COR-L47 (cell line): ENCODE data around the gene OR5P2.
"Not testable (repeated sequence)": the region's sequence is repeated elsewhere in the genome, so short reads cannot be mapped to it uniquely, and the experiment has no call there.

Experiments used
- DNase-seq: peaks from one replicate; lab custom pipeline; 2025; lab: John Stamatoyannopoulos, UW

OR5P2 gene

GRCh38 chr11:7796842-7797241 lies at the start of gene OR5P2:
Gene OR5P2 (minus strand): TSS chr11:7796942. CDS start chr11:7796942, 0 bp downstream.
- DNase-seq = no peak

DNA sequence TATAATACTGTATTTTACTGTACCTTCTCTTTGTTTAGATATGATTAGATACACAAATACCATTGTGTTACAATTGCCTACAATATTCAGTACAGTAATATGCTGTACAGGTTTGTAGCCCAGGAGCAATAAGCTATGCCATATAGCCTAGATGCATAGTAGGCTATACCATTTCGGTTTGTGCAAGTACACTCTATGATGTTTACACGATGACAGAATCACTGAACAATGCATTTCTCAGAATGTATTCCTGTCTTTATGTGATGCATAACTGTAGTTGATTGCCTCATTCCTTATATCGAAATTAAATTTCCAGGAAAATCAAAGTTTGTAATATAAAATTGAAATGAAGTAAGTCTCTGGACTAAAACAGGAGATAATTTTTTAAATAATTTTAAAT lies 49.3 kb upstream of the OR5P2 start:
- no peak for DNase-seq

- no peak for DNase-seq
Measured at GRCh38 chr11:7844986-7845385, 48.2 kb upstream of the OR5P2 start.

DNA sequence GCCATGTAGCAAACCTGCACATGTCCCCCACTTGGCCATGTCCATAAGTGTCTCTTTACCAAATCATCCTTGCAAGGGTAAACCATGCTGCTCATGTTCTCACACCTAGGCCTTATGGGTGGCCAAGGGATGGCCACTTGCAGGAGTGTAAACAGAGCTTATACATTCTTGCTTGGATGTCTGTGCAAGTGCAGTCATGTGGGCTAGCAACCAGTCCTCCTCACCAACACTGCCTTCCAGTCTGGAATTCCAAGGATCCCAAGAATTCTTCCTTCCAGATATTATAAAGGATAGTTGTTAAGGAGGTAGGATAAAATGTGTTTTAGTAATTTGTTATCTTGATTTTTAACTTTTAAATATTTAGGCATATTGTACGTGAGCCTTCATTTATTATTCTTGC lies 47.8 kb upstream of the OR5P2 start:
- DNase-seq = no peak

GRCh38 chr11:7840578-7840977 lies 43.8 kb upstream of the OR5P2 start:
- no peak for DNase-seq

GRCh38 chr11:7833527-7833926 lies 36.8 kb upstream of the OR5P2 start:
- DNase-seq = no peak

GRCh38 chr11:7830740-7831139 lies 34.0 kb upstream of the OR5P2 start, which contains the start of gene OR5P3:
Gene OR5P3 (minus strand): TSS chr11:7830840.
- no peak for DNase-seq

DNA sequence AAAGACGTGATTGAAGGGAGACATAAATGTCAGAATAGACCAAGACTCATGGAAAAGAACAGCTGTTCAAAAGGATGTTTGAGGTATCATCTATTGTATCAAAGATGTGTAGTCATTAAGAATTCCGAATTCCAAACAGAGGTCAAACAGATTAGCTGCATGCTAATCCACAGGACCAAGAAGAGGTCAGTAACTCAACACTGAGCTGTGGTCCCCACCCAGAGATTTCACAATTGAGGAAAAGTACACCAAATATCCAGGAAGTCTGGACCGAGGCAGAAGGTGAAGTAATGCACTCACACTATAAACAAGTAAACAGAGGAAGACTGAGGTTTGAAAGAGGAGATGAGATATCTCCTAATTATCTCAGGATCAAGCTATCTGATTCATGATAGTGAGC lies 29.6 kb upstream of the OR5P2 start:
- no peak for DNase-seq

GRCh38 chr11:7820417-7820816 lies 23.7 kb upstream of the OR5P2 start:
- not testable (repeated sequence) for DNase-seq

DNA sequence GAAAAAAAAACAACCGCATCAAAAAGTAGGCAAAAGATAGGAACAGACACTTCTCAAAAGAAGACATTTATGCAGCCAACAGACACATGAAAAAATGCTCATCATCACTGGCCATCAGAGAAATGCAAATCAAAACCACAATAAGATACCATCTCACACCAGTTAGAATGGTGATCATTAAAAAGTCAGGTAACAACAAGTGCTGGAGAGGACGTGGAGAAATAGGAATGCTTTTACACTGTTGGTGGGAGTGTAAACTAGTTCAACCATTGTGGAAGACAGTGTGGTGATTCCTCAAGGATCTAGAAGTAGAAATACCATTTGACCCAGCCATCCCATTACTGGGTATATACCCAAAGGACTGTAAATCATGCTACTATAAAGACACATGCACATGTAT lies 18.2 kb upstream of the OR5P2 start:
- not testable (repeated sequence) for DNase-seq

DNA sequence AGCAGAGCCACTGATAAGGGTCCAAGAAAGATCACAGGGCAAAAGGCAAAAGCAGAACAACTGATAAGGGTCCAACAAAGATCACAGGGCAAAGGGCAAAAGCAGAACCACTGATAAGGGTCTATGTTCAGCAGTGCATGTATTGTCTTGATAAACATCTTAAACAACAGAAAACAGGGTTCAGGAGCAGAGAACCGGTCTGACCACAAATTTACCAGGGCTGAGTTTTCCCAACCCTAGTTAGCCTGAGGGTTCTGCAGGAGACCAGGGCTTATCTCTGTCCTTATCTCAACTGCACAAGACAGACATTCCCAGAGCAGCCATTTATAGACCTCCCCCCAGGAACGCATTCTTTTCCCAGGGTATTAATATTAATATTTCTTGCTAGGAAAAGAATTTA lies 13.6 kb upstream of the OR5P2 start:
- DNase-seq = not testable (repeated sequence)

DNA sequence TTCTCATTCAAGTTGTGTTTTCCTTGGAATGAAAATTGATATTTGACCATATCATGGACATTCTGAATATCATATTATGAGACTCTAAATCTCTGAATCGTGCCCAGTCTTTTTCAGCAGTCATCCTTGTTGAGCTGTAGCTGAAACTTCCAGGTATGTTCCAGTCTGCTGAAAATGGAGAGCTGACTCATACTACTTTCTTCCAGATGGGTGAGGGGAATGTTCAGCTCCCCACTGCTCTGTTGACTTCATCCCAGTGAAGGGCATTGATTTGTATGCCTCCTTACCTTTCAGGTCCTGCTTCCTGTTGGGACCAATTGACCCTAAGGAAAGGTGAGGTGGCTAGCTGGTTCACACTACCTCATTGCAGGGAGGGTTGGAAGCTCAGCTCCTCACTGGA lies 3.5 kb downstream of the OR5P2 start:
- no peak for DNase-seq

- DNase-seq = no peak
Measured at GRCh38 chr11:7787239-7787638, 9.5 kb downstream of the OR5P2 start.

- DNase-seq = no peak
Measured at GRCh38 chr11:7775689-7776088, 21.1 kb downstream of the OR5P2 start.

GRCh38 chr11:7764301-7764700 lies 32.4 kb downstream of the OR5P2 start:
- not testable (repeated sequence) for DNase-seq

GRCh38 chr11:7759010-7759409 lies 37.7 kb downstream of the OR5P2 start:
- no peak for DNase-seq

DNA sequence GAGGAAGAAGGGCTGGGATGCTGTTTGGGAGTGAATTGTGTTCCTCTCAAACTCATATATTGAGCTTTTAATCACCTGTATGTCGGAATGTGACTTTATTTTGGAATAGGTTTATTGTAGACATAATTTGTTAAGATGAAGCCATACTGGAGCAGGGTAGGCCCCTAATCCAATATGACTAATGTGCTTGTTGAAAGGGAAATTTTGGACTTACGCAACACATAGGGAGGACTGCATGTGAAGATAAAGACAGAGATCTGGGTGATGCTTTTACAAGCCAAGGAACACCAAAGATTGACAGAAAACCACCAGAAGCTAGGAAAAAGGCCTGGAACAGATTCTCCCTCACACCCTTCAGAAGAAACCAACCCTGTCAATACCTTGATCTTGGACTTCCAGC lies 47.3 kb downstream of the OR5P2 start:
- no peak for DNase-seq
